ENCODE data around the gene NANOS1.
"Not testable (repeated sequence)": the region's sequence is repeated elsewhere in the genome, so short reads cannot be mapped to it uniquely, and the experiment has no call there.

NANOS1 gene

DNA sequence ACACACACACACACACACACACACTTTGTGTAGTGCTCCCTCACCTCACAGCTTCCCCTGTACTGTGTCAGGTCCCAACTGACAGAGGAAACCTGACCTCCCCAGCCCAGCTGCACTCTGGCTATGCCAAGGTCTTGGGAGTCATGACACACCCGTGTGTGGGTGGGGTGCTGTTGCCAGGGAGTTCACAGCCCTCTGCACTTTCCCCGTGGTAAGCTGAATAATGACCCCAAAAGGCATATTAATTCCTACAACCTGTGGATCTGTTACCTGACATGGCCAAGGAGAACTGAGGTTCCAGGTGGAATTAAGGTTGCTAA, 8.9 kb upstream of the NANOS1 start:
- no peak for DNase-seq

DNA sequence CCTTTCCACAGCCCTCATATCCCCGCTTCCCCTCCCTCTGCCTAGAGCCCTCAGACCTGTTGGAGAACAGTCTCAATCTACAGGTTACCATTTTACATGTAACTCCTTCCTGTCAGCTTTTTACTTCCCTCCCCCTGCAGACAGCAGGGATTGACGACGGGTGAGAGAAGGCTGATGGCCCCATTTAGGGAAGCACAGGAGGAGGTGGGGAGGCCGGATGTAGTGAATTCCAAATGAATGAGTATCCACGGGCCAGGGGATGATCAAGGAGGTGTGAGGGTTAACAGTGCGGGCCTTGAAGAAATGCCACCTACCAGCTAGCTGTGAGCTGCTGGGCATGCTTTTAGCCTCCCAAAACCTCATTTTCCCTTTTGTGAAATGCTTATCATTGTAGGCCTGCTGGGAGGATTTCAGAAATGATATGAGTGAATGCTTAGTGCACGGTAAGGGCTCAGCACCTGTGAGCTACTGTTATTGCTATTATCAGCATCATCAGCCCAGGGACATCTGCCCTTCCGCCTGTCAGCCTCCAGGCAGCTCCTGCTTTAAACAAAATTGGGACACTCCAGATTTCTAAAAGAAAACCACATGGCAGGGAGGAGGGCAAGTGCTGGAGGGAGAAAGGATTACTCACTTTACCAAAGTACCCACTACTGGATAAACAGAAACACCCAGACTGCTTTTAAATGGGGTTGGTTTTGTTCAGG, 6.5 kb upstream of the NANOS1 start:
- no peak for DNase-seq

DNA sequence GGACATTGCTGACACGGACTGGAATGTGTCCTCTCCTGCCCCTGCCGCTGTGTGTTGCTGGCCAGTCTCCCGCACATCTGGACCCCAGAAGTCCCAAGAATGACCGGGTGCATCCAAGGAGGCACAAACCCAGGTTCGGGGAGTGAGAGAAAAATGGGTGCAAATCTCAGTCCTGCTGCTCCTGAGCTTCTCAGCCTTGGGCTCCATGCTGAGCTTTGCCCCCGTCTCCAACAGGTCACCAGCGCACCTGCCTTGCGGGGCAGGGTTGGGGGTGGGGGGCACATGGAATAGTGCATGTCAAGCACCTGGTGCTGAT, 6.0 kb upstream of the NANOS1 start:
- DNase-seq: no peak

DNA sequence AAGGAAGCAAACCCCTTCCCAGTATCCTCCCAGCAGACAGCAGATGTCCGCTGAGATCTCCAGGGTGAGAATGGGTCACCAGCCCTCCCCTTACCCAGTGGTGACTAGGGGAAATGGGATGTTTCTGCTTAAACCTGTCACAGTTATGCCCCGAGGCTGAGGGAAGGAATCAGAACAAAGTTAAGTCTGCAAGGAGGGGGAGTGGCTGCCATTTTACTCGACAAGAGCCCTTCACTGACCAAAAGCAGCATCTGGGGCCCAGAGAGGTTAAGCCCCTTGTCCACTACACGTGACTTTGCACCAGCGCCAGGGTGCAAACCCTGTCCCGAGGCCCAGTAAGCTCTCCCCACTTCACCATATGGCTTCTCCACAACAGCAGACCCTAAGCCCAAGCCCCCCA, 4.6 kb upstream of the NANOS1 start:
- no peak for DNase-seq

DNA sequence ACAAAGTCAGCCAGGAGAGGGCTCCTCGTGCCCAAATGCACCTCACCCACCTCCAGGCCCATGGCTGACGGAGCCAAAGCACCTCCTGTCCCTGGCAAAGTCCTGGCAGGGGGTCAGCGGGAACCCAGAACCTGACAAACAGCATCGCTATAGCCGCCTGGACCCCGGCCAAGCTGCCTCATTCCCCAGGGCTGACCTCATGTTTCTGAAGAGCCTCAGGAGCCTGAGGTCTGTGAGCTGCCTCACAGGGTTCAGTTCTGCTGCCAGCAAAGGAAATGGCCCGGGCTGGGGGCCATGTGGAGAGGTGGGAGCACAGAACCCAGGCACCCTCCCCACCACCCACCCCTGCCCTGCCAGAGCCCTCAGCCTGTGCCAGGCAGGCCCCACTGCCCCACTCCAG, 4.2 kb upstream of the NANOS1 start:
- DNase-seq: no peak

DNA sequence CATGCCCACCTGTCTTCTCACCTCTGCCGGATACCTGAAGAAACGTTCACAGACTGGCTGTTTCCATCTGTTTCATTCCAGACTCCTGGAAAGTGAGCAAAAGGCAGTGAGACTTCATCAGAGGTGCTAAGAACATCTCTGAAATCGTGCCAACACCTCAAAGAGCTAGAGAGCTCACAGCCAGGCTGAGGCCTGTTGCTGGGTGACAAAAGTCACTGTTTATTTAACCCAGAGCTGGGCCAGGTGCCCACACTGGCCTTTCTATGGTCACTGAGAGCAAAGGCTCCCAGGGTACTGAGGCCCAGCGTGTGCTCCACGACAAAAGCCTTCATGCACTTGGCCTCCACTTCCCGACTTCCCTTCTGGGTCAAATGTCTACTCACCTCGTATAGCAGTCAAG, 3.7 kb upstream of the NANOS1 start:
- DNase-seq: no peak

DNA sequence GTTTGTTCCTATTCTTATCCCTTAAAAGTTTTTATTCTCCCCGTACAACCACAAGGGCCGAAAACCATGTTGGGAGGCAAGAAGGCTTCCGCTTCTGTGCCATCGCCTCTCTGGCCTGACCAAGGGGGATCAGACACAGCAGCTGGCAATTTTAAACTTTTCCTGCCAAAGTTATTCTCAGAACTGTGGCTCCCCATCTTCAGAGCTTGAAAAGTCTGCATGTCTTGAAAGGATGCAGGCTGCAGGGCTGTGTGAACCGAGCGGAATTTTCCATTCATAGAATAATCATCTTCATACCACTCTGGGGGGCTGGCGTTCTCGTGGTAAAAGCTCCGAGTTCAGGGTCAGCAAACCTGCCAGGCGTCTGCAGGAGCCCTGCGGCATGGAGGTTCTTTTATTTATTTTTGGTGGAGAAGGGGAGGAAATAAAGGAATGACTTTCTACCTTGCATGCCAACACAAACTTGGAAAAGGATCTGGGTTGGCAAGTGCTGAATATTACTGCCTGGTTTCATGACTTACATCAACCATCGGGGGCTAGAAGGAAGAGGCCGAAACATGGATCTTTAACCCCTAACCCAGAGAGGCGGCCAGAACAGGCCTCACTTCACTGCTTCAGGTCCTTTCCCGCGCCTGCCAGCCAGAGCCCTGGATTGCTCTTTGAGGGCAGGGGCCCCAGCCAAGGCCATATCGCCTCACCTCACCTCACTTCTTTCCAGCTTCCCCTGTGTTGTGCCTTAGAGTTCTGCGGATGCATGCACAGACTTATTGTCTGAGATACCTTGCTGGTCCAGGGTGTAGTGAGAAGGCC, 3.0 kb upstream of the NANOS1 start:
- DNase-seq: no peak

DNA sequence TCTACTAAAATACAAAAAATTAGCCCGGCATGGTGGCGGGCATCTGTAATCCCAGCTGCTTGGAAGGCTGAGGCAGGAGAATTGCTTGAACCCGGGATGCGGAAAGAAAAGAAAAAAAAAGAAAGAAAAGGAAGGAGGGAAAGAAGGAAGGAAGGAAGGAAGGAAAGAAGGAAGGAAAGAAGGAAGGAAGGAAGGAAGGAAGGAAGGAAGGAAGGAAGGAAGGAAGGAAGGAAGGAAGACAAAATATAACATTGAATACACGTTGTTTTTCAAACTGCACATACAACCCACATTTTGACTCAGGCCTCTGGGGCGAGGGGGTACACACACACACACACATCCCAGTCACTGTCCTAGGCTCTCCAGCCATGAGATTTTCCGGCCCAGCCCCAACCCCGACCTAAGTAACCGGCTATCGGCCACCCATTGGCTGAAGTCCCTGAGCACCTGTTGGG, 1.0 kb upstream of the NANOS1 start:
- not testable (repeated sequence) for DNase-seq

DNA sequence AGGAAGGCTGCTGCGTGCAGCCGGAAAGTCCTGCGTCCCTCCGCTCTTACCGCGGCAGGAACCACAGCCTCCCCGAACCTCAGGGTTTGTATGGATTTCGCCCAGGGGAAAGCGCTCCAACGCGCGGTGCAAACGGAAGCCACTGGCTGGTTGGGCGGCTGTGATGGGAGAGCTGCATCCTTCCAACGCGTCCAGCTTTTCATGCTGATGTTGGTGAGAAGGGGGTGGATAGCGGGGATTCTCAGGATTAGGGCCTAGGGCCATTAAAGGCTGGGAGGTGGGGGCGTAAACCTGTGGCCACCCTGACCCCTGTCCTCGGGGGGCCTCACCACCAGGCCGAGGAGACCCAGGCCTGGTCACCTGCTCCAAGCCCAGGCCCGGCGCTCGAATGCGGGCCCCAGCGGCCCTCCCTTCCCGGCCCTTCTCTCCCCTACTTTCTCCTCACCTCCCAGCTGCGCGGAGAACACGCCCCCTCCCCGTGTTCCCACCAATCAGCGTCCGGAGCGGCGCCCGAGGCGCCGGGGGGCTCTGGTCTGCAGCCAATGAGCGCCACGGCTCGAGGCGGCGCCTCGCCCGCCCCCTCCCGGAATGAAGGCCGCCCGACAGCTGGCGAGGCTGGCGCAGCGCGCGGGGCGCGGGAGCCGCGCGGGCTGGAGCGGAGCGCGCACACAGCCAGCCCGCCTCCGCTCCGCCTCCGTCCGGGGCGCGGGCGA, 458 bp upstream of the NANOS1 start:
- peak; percentile 93 for DNase-seq

DNA sequence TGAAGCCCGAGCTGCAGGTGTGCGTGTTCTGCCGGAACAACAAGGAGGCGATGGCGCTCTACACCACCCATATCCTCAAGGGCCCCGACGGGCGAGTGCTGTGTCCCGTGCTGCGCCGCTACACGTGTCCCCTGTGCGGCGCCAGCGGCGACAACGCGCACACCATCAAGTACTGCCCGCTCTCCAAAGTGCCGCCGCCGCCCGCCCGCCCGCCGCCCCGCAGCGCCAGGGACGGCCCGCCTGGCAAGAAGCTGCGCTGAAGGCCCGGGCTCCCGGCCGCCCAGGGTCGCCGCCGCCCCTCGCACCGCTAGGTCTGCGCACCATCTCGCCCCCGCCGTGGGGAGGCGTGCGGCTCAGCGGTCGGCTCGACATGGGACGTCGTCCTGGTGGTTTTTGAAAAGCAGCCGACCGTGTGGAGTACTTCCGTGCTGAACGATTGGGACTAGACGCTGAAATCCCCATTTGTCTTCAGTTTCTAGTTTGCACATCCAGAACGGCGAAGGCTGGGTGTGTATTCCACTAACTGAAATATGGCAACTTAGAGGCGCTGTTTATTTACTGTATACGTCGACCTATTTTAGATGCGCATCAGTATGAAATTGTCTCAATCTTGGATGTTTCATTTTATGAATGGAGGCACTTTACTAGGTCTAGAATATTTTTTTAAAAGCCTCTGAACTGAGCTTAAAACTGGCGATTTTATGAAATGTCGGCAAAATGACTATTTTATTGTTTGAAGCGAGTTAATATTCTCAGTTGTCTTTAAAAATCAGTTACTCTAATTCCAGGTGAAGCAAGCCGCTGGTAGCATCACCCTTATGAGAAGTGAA, 1.1 kb downstream of the NANOS1 start:
- peak; percentile 79 for DNase-seq

DNA sequence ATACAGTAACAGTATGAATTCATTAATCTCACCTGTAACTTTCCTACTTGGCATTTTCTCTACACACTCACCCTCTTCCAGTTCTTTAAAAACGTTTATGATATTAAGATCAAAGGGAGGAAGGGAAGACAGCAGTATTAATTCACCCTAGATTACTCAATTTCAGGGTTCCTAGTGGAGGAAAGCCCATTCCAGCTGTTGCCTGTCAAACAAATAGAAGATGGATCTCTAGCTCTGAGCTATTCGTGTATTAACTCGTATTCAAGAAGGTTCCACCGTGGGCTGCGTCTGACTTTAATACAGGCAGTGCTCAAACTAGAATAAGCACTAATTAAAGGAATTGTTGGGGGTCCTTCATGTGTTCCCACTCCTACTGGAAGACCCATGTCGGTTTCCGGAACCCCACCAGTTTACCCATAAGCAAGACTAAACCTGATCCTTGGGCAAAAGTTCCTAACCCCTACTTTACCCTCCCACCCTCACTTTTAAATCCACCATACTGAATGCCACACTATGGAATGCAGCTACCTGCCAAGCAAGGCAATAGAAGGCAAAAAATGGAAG, 2.1 kb downstream of the NANOS1 start:
- DNase-seq: no peak

DNA sequence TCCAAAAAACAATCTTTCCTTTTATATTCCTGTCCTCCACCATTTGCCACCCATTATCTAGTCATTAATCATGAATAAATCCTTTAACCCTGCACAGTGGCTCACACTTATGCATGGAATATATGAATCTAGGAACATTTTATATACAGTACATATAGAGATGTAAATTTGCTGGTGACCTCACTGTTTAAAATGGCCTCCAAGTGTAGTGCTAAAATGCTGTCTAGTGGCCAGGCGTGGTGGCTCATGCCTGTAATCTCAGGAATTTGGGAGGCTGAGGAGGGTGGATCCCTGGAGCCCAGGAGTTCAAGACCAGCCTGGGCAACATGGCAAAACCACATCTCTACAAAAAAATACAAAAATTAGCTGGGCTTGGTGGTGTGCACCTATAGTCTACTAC, 9.6 kb downstream of the NANOS1 start:
- no peak for DNase-seq

DNA sequence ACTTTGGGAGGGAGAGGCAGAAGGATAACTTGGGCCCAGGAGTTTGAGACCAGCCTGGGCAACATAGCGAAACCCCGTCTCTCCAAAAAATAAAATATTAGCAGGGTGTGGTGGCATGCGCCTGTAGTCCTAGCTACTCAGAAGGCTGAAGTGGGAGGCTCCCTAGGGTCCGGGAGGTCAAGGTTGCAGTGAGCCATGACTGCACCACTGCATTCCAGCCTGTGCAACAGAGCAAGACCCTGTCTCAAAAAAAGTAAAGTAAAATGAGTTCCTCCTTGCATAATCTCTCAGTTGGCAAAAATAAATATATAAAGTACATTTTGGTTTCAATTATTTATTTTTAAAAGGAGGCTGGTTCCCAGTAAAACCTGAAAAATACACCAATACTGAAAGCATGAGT, 11.8 kb downstream of the NANOS1 start:
- no peak for DNase-seq

DNA sequence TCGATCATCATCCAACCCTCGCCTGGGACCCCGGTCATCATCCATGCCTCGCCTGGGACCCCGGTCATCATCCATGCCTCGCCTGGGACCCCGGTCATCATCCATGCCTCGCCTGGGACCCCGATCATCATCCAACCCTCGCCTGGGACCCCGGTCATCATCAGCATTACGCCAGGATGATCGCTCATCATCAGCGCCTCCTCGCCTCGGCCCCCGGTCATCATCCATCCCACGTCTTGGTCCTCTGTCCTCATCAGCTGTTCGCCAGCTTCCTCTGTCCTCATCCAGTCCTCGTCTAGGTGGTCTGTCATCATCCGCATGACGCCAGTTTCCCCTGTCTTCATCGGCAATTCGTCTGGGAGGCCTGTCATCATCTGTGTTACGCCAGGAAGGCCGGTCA, 12.7 kb downstream of the NANOS1 start:
- DNase-seq: no peak

DNA sequence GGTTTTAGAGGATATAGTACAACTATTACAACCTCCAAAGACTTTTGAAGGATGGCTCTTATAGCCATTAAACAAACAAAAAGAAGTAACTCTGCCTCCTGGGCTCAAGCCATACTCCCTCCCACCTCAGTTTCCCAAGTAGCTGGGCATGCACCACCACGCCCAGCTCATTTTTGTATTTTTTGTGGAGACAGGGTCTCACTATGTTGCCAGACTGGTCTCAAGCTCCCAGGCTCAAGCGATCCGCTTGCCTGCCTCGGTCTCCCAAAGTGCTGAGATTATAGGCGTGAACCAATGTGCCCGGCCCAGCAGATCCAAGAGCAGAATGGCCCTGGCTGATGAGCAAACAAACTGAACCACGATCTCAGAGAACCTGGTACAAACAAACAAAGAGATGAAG, 16.0 kb downstream of the NANOS1 start:
- no peak for DNase-seq

DNA sequence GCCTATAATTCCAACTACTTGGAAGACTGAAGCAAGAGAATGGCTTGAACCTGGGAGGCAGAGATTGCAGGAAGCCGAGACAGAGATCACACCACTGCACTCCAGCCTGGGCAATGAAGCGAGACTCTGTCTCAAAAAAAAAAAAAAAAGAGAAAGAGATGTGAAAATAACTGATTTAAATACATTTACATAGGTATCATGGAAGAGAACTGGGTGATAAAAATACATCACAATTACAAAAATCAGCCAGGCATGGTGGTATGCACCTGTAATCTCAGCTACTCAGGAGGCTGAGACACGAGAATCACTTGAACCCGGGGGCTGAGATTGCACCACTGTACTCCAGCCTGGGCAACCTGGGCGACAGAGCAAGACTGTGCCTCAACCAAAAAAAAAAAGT, 19.8 kb downstream of the NANOS1 start:
- no peak for DNase-seq

DNA sequence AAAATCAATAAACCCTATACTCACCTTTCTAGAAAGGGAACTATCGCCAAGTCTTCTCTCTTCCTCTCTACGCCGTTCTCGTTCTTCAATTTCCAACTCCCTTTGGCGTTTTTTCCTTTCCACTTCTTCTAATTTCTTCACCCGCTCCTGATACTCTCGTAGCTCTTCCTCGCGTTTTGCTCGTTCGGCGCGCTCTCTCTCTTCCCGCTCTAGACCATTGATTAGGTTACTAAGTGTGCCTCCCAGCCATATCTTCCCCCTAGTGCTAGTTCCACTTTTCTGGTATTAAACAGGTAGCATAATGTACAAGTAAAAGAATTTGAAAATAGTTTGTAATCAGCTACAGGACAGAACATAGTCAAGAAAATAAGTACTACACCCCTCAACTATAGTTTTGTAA, 20.3 kb downstream of the NANOS1 start:
- no peak for DNase-seq

DNA sequence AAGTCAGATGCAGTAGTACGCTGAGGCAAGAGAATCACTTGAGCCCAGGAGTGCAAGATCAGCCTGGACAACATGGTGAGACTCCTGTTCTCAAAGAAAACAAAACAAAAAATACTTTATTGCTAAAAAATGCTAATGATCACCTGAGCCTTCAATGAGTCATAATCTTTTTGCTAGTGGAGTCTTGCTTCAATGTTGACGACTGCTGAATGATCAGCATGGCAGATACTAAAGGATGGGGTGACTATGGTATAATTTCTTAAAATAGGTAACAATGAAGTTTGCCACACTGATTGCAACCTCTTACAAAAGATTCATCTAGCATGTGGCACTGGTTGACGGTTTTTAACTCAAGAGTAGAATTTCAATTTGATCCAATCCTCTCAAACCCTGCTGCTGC, 22.3 kb downstream of the NANOS1 start:
- DNase-seq: no peak

DNA sequence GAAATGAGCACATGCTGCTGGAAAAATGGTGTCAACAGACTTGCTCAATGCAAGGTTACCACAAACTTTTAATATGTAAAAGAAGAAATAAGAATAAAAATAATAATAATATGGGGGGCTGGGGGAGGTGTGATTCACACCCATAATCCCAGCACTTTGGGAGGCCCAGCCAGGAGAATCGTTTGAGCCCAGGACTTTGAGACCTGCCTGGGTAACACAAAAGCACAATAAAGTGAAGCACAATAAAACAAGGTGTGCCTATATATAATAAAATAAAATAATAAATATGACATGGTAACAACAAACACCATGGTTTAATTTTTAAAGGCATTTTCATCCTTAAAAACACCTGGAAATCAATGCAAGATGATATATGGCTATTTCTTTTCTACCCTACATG, 26.0 kb downstream of the NANOS1 start:
- DNase-seq: no peak

DNA sequence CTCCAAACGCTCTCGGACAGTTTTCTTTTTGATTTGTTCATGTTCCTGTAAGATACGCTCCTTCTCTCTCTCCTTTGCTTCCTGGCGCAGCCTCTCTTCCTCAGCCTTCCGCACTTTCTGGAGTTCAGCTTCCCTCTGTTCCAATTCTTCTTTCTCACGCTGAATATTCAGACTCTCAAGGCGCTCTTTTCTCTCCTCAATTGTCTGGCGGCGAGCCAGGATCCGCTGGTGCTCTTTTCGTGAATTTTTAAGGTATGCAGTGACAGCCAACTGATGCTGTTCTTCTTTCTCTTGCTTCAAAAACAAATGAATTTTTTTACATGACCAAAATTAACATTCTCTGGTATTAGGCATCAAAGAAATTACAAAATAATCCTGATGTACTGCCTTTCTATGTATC, 28.5 kb downstream of the NANOS1 start:
- no peak for DNase-seq

DNA sequence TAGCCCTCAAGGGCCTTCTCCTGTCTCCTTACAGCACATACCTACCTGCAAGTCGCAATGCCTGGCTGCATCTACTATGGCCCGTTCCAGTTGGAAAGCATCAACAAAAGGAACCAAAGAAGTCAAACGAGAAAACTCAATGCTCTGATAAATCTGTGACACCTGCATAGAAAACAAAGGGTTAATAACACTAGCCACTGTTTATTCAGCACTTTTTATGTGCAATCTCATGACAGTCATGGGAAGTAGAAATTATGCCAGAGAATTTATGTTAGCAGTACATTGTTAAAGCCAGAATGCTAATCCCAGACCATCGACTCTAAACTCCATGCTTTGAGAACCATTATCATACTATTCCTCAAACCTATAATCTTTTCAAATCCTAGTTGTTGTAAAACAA, 30.0 kb downstream of the NANOS1 start:
- DNase-seq: no peak

DNA sequence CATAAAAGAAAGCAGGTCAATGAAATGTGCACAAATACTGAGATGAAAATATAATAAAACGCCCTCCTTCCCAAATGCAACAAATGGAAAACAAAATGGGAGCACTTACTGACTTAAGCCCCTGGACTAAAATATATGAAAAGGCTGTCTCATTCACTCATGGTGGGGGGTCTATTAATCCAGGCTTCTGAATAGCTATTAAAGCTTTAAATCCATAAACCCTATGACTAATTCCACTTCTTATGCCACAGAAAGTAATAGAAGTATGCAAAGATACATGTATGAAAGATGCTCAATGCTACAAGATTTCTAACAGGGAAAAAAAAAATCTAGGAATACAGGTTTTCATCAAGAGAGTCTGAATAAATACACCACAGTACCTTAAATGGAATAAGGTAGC, 30.6 kb downstream of the NANOS1 start:
- no peak for DNase-seq

DNA sequence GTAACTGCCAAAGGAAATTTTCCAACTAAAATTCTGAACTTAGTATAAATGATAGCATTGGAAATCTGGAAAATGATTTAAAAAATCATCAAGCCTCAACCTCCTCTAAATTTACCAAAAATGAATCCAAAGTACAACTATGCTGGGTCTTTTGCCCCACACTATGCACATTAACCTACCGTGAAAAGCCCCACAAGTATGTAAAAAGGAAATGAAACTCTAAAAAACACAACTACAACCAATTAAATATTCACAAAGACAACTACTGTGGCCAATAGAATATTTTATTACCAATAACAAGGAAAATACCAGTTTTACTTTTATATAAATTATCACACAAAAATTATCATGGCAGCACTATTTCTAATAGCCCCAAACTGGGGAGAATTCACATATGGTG, 31.8 kb downstream of the NANOS1 start:
- DNase-seq: no peak
